SK-N-DZ (cell line): ENCODE data around the gene KCNQ1.

Experiments used
- DNase-seq: peaks from one replicate; pipeline ENCODE4 v3.0.0-alpha.2; 2015; ENCODE audit warnings: low spot score

The KCNQ1 gene

DNA sequence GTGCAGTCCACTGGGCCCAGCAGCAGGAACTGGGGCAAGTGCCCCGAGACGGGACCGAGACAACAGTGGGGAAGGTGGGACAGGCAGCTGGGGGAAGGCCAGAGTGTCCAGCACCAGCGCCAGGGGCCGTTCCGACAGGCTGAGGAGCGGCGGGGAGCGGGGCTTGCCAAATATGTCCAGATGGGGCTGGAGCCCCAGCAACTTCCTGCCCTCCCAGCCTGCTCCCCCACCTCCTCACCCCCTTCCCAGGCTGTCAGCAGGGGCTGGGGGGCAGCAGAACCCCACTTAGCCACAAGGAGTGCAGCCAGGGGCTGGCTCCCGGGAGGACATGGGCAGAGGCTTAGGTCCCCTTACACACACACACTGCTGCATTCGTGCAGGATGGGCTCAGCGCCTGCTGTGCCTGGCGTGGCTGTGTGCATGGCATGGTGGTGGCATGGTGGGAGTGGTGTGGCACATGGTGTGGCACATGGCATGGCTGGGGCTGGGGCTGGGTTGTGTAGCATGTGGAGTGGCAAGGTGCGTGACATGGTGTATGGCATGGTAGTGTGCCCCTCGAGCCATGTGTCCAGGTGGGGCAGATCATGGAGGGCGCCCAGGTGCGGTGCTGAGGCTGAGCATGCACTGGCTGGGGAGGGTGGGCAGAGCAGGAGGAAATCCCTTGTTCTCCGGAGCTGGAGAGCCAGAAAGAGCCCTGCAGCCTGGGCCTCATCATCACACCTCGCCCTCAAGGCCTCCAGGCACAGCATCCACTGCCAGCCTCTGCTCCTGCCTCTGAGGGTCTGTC is 389.1 kb downstream of the KCNQ1 start:
- DNase-seq, result no peak

DNA sequence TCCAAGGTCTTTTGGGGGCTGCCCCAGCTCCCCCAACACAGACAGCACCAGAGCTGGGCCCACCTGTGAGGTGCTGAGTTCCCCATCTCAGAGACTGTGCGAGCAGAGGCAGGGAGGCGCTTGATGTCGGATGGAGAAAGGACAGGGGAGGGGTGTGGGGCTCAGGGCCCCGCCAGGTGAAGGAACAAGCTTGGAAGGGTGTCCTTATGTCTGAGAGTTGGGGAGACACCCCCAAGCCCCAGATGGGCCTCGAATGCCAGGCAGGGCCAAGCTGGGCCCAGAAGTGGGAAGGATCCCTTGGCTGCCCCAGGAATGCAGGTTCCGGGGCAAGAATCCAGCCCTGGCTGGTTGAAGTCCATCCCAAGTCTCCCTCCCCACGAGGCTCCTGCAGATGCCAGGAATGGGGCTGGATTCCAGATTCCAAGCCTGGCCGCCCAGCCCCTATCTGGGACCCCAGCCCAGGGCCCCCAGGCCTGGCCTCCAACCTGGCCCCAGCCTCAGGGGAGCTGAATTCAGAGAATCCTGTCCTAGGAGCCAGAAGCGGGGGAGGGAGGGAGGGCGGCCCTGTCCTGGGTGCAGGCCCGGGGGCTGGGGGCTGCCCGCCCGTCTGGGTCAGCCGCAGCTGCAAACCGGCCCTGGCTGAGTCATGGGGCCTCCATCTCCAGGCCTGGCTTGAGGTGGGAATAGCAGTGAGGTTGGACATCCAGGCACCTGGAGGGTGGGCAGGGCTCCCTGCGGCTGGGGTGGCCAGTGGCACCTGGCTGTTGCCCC is 389.9 kb downstream of the KCNQ1 start:
- no peak for DNase-seq

DNA sequence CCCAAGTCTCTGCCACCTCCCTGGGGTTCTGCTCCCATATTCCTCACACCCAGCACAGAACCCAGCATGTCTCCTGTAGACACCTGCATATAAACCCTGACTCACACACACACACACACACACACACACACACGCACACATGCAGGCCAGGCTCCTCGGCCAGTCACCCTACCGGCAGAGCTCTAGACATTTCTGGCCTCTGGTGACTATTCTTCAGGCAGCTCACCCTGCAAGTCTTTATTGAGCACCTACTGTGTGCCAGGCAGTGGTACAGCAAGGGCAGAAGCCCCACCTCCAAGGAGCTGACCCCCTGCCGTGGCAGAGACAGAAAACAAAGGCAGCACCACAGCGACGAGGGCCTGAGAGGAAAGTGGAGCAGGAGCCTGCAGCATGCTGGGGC is 390.5 kb downstream of the KCNQ1 start:
- DNase-seq, result no peak

DNA sequence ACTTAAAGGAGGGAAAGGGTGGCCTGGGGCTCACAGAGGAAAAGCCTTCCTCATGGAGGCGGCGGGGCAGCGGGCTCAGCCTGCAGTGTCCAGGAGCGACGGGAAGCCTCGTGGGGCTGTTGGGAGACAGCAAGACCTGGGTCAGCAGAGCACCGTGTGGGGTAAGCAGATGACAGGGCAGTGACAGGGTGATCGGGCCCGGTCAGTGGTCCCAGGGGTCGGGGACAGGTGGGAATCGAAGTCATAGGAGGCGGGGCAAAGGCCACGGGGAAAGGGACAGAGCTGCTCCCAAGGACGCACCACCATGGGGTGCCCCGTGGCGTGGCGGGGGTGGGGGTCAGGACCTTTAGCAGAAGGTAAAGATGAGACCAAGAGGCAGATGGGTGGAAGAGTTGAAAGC is 390.9 kb downstream of the KCNQ1 start:
- DNase-seq, result no peak

DNA sequence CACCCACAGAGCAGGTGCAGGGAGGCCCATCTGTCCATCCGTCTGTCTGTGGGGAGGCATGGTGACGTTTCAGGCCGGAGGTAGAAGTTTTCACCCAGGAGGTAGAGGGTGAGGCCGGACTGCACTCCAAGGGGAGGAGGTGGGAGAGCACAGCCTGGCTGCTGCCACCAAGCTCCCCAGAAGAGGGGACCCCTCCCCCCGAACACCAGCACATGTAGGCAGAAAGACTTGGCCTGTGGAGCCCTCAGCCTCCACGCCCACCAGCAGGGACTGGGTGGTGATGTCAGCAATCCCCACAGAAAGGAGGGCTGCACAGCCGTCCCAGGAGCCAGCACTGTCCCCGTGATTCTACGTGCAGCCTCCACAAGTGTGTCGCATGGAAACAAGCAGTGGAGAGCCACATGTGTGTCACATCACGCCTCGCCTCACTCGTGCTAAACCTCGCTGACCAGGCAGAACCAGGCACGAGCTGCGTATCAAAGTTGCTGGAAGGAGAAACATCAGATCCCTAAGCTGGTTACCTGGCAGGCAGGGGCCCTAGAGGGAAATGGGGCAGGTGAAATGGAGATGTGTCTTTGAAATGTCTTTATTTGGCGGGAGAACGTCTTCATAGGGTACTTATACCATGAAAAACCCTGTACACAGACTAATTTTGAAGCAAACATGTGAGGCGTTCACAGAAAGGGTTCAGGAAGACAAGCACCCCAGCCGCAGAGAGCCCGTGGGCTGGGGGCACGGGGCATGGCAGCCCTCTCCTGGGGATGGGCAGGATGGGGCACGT is 391.7 kb downstream of the KCNQ1 start:
- no peak for DNase-seq

DNA sequence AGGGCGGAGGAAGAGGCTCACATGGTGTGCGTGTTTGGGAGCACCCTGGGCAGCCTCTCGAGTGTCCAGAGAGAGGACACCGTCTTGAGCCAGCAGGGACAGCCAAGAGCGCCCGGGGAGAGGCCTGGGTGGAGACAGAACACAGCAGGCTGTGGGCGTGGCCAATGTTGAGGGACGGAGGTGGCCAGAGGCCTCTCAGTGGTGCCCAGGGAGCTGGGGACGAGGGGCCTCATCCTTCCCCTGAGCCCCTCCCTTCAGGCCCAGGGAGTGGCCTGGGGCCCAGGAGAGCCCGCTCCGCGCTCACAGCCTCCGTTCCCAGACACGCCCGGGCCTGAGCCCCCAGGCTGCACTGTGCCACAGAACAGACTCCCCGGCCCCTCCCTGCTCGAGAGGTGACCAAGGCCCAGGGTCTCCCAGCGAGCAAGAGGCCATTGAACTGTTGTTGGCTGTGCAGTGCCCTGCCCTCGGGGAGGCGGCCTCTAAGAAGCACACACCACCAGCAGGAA is 392.3 kb downstream of the KCNQ1 start:
- DNase-seq, result peak; percentile 77

DNA sequence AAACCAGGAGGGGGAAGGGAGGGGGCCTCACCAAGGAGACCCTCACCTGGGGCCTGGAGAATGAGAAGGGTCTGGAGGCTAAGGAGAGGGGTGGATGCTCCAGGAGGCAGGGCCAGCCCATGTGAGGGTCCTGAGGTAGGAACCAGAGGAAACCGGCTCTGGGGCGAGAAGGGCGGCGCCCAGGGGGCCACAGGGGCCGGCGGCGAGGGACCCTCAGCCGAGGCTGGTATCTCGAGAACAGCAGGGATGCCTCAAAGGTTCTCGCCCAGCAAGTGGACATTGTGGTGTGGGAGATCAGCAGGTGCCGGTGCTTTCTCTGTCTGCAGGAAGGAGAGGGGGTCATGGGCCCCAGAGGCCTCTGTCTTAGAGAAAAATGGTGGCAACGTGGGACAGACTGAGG is 392.8 kb downstream of the KCNQ1 start:
- no peak for DNase-seq

DNA sequence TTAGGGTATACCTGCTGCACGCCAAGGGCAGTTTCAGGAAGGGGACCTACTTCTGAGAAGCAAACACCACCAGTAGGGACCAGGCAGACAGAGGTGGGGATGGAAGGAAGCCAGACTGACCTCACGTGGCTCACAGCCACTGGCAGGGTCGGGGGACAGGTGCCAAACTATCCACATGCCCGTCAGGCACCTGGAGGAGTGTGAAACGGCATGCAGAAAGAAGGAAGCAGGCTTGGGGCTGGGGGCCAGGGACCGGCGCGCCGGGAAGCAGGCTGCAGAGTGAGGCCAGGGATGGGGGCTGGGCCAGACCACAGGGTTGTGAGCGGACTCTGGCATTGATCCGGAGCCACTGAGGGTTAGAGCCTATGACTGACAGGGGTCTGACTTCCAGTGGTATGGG is 393.3 kb downstream of the KCNQ1 start:
- DNase-seq, result no peak

DNA sequence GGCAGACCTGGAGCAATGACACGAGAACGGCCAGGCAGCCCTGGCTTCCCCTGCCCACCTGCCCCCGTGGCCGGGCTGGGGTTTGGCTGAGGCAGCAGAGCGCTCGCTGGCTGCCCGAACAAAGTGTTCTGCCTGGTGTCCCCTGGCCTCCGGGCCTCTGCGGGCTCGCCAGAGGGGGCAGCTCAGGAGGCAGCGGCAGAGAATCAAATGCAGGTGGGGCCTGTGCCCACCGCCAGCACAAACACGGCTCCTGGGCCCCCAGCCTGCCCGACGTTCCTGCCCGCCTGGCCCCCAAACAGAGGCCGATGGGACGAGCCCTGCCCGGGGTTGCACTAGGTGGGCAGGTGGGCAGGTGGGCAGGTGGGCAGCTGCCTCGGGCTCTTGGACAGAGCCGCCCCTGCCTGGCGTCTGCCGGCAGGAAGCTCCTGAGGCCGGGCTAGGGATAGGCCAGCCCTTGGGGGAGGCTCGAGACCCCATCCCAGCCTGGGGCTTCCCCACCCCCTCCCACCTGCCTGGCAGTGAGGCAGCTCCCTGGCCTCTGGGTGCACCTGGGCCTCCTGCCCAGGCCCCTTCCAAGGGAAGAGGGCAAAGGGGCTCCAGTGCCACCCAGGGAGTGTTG is 394.0 kb downstream of the KCNQ1 start:
- no peak for DNase-seq

DNA sequence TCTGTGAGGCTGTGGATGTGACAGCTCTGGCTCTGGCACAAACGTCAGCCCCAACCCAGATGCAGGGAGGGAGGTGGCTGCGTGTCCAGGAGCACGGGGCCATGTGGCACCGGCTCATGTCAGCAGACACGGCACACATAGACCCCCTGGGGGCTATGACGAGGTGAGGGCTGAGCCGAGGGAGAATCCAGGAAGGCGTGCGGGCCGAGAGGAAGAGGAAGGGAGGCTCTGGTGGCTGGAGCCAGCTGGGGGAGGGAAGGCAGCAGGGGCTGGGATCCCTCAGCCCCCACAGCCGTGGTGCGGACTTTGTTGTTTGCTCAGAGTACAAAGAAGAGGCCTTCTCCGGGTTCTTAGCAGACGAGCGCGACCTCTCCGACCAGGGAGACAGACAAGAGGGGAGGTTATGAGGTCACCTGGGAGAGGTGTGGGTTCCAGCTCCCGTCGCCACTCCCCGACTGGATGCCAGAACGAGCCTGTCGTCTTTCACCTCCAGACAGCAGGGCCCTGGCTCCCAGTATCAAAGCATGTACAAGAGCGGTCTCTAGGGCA is 394.7 kb downstream of the KCNQ1 start:
- DNase-seq, result peak; percentile 25

DNA sequence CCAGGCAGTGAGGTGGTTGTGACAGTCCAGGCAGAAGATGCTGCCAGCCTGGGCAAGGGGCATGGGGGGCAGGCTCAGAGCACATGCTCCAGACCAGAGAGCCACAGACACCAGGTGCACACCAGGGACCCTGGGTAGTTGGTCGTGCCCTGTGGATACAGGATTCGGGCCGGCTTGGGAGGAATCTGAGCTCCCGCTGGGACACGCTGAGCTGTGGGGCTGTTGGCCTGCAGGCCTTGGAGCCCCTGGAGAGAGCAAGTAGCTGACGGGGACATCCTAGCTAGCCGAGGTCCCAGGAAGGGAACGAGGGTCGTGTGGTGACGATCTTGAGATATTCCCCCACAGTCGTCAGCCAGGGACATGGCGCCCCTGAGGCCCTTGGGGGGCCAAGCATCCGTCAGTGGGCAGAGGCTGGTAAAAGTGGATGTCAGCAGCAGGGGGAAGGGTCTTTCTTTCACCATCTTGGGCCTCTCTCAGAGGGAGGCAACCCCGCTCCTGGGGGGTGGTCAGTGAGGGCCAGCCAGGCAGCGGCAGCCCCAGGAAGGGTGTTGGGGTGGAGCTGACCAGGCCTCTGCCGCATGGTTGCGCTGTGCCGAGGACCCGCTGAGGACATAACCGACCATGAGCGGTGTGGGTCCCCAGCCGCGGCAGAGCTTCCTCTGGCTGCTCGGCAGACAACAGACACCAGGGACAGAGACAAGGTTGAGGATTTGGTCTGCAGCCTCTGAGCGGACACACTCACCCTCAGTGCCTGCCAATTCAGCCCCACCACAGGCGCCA is 396.8 kb downstream of the KCNQ1 start:
- DNase-seq, result no peak

DNA sequence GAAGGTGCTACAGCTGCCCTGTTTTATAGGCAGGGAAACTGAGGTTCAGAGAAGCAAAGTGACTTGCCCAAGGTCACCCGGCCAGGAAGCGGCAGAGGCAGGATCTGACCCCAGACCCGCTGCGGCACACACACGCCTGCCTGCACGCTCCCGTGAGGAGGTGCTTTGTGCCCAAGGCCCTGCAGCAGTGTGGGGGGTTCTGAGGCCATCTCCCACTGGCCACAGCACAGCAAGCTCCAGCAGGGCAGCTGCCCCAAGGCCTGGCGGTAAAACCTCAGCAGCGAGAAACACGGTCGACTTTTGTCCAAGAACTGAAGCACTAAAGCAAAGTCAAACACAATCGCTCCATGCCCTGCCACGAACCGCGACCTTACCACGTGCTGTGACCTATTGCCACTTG is 398.1 kb downstream of the KCNQ1 start:
- no peak for DNase-seq

DNA sequence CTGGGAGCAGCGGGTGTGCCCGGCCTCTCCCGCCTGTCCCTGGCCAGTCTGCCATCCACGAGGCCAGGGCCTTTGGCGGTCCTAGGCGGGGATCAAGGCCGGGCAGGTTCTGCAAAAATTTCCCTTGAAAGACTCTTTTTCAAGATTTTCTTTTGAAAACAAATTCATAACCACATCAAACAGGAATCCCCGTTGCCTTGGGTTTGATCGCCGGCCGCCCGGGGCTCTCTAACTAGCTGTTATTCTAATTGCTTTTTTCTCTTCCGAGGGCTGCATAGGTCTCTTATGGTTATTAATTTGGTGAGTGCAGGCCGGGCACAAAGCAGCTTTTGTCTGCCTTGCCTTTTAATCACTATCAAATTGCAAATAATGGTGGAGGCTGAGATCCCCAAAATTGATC is 398.7 kb downstream of the KCNQ1 start:
- DNase-seq, result no peak

DNA sequence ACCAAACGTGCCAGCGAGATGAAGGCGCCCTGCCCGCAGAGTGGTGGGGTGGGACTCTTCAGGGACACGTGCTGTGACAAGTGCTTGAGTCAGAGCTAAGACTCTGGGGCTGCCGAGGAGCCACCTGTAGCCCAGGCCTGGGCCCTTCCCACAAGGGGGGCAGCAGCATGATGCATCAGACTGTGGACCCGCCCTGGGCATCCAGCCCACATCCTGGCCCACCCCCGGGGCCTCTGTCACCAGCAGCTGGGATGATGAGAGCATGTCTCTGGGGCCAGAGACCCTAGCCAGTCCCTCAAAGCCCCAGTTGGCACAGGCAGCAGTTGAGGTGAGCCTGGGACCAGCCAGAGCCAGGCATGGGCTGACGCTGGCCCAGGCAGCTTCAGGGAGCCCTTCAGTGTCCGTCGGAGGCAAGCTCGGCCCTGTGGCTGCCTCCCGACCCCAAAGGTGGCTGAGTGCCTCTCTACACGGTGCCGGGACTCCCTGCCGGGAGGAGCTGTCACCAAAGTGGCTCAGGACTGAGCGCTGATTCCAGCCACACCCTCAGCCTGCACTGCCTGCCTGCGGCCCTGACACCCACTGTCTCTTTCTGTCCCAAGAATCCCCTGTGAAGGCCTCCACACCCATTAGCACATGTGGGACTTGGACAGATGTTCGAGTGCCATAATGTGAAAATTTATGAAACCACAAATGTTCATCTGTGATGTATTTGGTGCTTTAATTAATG is 399.5 kb downstream of the KCNQ1 start:
- DNase-seq, result no peak

DNA sequence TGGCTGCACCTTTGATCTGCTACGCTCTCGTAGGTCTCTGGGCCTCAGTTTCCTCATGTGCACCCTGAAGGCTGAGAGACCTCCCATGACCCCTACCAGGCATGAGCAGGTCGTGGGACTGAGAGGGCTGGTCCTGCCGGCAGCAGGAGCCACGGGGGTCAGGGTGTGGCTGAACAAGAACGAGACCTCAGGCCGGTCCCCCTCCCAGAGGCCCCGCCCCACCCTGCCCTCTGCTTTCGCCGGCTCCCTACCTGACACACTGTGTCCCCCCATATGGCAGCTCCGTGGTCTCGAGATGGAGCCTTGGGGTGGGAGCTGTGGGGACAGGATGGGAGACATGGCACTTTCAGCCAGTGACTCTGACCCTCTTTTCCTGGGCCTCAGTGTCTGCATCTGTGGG is 400.2 kb downstream of the KCNQ1 start:
- DNase-seq, result no peak

DNA sequence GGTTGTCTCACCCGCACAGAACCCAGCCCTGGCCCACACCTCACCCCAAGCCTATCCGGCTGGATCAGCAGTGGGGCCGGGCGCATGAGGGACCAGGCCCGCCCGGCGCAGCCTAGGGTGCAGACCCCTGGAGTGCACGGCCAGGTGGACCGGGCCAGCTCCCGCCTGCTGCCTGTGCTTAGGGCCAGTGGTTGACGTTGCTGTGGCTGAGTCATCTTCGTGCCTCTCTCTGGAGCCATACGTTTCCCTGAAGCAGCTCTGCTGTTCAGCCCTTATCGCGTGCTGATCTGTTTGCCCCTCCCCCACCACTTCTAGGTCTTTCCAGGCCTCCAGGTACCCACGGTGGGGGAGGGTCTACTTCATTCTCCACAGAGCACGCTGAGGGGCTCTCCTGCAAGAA is 401.2 kb downstream of the KCNQ1 start:
- peak; percentile 69 for DNase-seq

DNA sequence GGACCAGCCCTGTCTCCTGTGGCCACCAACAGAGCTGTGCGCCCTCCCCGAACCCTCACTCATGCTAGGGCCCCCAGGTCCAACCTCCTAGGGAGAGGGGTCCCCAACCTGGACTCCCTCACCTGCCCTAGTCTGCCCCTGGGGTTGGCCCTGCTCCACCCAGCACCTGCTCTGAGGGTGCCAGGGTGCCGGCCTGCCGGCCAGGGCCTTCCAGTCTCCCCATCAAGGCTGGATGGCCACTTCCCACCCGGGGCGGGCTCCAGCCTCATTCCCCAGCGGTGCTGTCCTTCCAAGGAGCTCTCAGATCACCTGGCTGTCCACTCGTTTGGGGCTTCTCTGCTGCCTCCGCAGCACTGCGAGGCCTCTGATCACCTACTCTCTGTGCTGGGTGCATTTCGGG is 401.7 kb downstream of the KCNQ1 start:
- no peak for DNase-seq

DNA sequence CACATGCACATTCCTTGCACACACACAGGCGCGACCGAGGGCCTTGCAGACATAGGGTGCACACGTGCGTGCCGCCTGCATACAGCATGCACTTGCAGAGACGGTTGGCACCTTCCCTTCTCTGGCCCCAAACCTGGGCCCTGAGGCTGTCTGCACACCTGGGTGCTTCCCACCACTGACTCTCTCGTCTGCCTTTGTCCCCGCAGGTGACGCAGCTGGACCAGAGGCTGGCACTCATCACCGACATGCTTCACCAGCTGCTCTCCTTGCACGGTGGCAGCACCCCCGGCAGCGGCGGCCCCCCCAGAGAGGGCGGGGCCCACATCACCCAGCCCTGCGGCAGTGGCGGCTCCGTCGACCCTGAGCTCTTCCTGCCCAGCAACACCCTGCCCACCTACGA is 402.8 kb downstream of the KCNQ1 start:
- DNase-seq, result no peak

DNA sequence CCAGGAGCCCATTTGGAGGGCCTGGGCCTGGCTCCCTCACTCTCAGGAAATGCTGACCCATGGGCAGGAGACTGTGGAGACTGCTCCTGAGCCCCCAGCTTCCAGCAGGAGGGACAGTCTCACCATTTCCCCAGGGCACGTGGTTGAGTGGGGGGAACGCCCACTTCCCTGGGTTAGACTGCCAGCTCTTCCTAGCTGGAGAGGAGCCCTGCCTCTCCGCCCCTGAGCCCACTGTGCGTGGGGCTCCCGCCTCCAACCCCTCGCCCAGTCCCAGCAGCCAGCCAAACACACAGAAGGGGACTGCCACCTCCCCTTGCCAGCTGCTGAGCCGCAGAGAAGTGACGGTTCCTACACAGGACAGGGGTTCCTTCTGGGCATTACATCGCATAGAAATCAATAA is 403.7 kb downstream of the KCNQ1 start:
- no peak for DNase-seq
